SW480 (cell line): ENCODE results near the gene AKNA.
A peak's percentile ranks its signal among the peaks of the same experiment; 100 is the strongest.

Source experiments
- DNase-seq: peaks from one replicate; pipeline ENCODE4 v3.0.0-alpha.2; 2016; ENCODE audit warnings: low spot score

AKNA gene

GRCh38 chr9:114373960-114374730, 13.6 kb downstream of the AKNA start:
- no peak for DNase-seq

- DNase-seq = no peak
These were observed 14.8 kb downstream of the AKNA start for GRCh38 chr9:114372921-114373448.

GRCh38 chr9:114371973-114372917, 15.5 kb downstream of the AKNA start:
- DNase-seq = no peak

- no peak for DNase-seq
These were observed 16.3 kb downstream of the AKNA start for GRCh38 chr9:114371343-114371944.

GRCh38 chr9:114370968-114371320, 16.8 kb downstream of the AKNA start:
- DNase-seq = no peak

GRCh38 chr9:114370251-114370967, 17.4 kb downstream of the AKNA start:
- no peak for DNase-seq

GRCh38 chr9:114369216-114370130, 18.3 kb downstream of the AKNA start:
- no peak for DNase-seq

- DNase-seq = no peak
These were observed 19.8 kb downstream of the AKNA start for GRCh38 chr9:114367772-114368569.

- DNase-seq = no peak
These were observed 20.4 kb downstream of the AKNA start for GRCh38 chr9:114367366-114367765.

- DNase-seq = peak; percentile 49
These were observed 21.3 kb downstream of the AKNA start for GRCh38 chr9:114366334-114367128.

- no peak for DNase-seq
These were observed 22.6 kb downstream of the AKNA start for GRCh38 chr9:114365194-114365593.

GRCh38 chr9:114364134-114365041, 23.4 kb downstream of the AKNA start:
- peak; percentile 32 for DNase-seq

GRCh38 chr9:114363424-114363823, 24.4 kb downstream of the AKNA start:
- DNase-seq = no peak

GRCh38 chr9:114362394-114362793, 25.4 kb downstream of the AKNA start:
- no peak for DNase-seq

- DNase-seq = no peak
These were observed 26.2 kb downstream of the AKNA start for GRCh38 chr9:114361542-114361941.

- no peak for DNase-seq
These were observed 28.0 kb downstream of the AKNA start for GRCh38 chr9:114359801-114360200.

GRCh38 chr9:114357911-114358328, 29.9 kb downstream of the AKNA start:
- DNase-seq = no peak

- no peak for DNase-seq
These were observed 30.4 kb downstream of the AKNA start for GRCh38 chr9:114357360-114357759.
